ENCODE data around the gene FIG4.
"Not testable (repeated sequence)": the region's sequence is repeated elsewhere in the genome, so short reads cannot be mapped to it uniquely, and the experiment has no call there.

FIG4 gene

GRCh38 chr6:109816452-109817374 is 125.6 kb downstream of the FIG4 start:
- Histone ChIP-seq H3K4me3 (ENCODE audit: low read length in 2 of 2) (no peak overlapping the region), H3K9ac (ENCODE audit: low read length in 2 of 2) (no peak overlapping the region), H3K27ac (ENCODE audit: low read length) (no peak overlapping the region), H3K27me3 (ENCODE audit: control insufficient read depth in 1 of 2, insufficient read depth in 2 of 2, low read length in 2 of 2) (no peaks in the 10 kb centered on the region), H3K4me1 (ENCODE audit: control insufficient read depth, insufficient read depth, low read length) (no peaks in the 10 kb centered on the region), H3K9me3 (ENCODE audit: control insufficient read depth in 2 of 2, low read length in 2 of 2) (no peaks in the 10 kb centered on the region), H3K36me3 (ENCODE audit: control insufficient read depth in 2 of 2, insufficient read depth in 2 of 2, low read length in 2 of 2) (peaks cover 0 to 7% of the 10 kb centered on the region in 2 donors)

- Histone ChIP-seq H3K9ac (ENCODE audit: low read length in 2 of 2) (no peak overlapping the region), H3K9me3 (ENCODE audit: control insufficient read depth in 2 of 2, low read length in 2 of 2) (no peaks in the 10 kb centered on the region), H3K27ac (ENCODE audit: low read length) (no peak overlapping the region), H3K4me1 (ENCODE audit: control insufficient read depth, insufficient read depth, low read length) (no peaks in the 10 kb centered on the region), H3K36me3 (ENCODE audit: control insufficient read depth in 2 of 2, insufficient read depth in 2 of 2, low read length in 2 of 2) (peaks cover 7 to 11% of the 10 kb centered on the region in 2 donors), H3K4me3 (ENCODE audit: low read length in 2 of 2) (no peak overlapping the region), H3K27me3 (ENCODE audit: control insufficient read depth in 1 of 2, insufficient read depth in 2 of 2, low read length in 2 of 2) (no peaks in the 10 kb centered on the region)
Observed at GRCh38 chr6:109820706-109821350, 129.7 kb downstream of the FIG4 start.

- no peaks in the 10 kb centered on the region for H3K27me3 ChIP-seq (ENCODE audit: control insufficient read depth in 1 of 2, insufficient read depth in 2 of 2, low read length in 2 of 2)
- H3K4me3 ChIP-seq (ENCODE audit: low read length in 2 of 2), result no peak overlapping the region
- H3K9ac ChIP-seq (ENCODE audit: low read length in 2 of 2), result no peak overlapping the region
- no peaks in the 10 kb centered on the region for H3K9me3 ChIP-seq (ENCODE audit: control insufficient read depth in 2 of 2, low read length in 2 of 2)
- peaks cover 7 to 12% of the 10 kb centered on the region in 2 donors for H3K36me3 ChIP-seq (ENCODE audit: control insufficient read depth in 2 of 2, insufficient read depth in 2 of 2, low read length in 2 of 2)
- no peak overlapping the region for H3K27ac ChIP-seq (ENCODE audit: low read length)
- H3K4me1 ChIP-seq (ENCODE audit: control insufficient read depth, insufficient read depth, low read length), result no peaks in the 10 kb centered on the region
Observed at GRCh38 chr6:109821428-109821827, 130.3 kb downstream of the FIG4 start.

GRCh38 chr6:109824105-109824504 is 133.0 kb downstream of the FIG4 start:
- peaks cover 7 to 11% of the 10 kb centered on the region in 2 donors for H3K36me3 ChIP-seq (ENCODE audit: control insufficient read depth in 2 of 2, insufficient read depth in 2 of 2, low read length in 2 of 2)
- H3K9me3 ChIP-seq (ENCODE audit: control insufficient read depth in 2 of 2, low read length in 2 of 2), result no peaks in the 10 kb centered on the region
- H3K4me3 ChIP-seq (ENCODE audit: low read length in 2 of 2), result no peak overlapping the region
- no peaks in the 10 kb centered on the region for H3K27me3 ChIP-seq (ENCODE audit: control insufficient read depth in 1 of 2, insufficient read depth in 2 of 2, low read length in 2 of 2)
- H3K4me1 ChIP-seq (ENCODE audit: control insufficient read depth, insufficient read depth, low read length), result no peaks in the 10 kb centered on the region
- no peak overlapping the region for H3K9ac ChIP-seq (ENCODE audit: low read length in 2 of 2)
- H3K27ac ChIP-seq (ENCODE audit: low read length), result no peak overlapping the region

GRCh38 chr6:109826551-109826950 is 135.5 kb downstream of the FIG4 start:
- Histone ChIP-seq H3K9ac (ENCODE audit: low read length in 2 of 2) (no peak overlapping the region), H3K27me3 (ENCODE audit: control insufficient read depth in 1 of 2, insufficient read depth in 2 of 2, low read length in 2 of 2) (no peaks in the 10 kb centered on the region), H3K36me3 (ENCODE audit: control insufficient read depth in 2 of 2, insufficient read depth in 2 of 2, low read length in 2 of 2) (peaks cover 11 to 12% of the 10 kb centered on the region in 2 donors), H3K9me3 (ENCODE audit: control insufficient read depth in 2 of 2, low read length in 2 of 2) (no peaks in the 10 kb centered on the region), H3K27ac (ENCODE audit: low read length) (no peak overlapping the region), H3K4me1 (ENCODE audit: control insufficient read depth, insufficient read depth, low read length) (no peaks in the 10 kb centered on the region), H3K4me3 (ENCODE audit: low read length in 2 of 2) (no peak overlapping the region)

- not testable (repeated sequence) for H3K27ac ChIP-seq (ENCODE audit: low read length); H3K27me3 ChIP-seq (ENCODE audit: control insufficient read depth in 1 of 2, insufficient read depth in 2 of 2, low read length in 2 of 2); H3K9ac ChIP-seq (ENCODE audit: low read length in 2 of 2); H3K4me1 ChIP-seq (ENCODE audit: control insufficient read depth, insufficient read depth, low read length); H3K9me3 ChIP-seq (ENCODE audit: control insufficient read depth in 2 of 2, low read length in 2 of 2); H3K36me3 ChIP-seq (ENCODE audit: control insufficient read depth in 2 of 2, insufficient read depth in 2 of 2, low read length in 2 of 2); H3K4me3 ChIP-seq (ENCODE audit: low read length in 2 of 2)
Observed at GRCh38 chr6:109831352-109831751, 140.3 kb downstream of the FIG4 start.

- Histone ChIP-seq H3K27ac (ENCODE audit: low read length) (no peak overlapping the region), H3K4me1 (ENCODE audit: control insufficient read depth, insufficient read depth, low read length) (no peaks in the 10 kb centered on the region), H3K27me3 (ENCODE audit: control insufficient read depth in 1 of 2, insufficient read depth in 2 of 2, low read length in 2 of 2) (no peaks in the 10 kb centered on the region), H3K36me3 (ENCODE audit: control insufficient read depth in 2 of 2, insufficient read depth in 2 of 2, low read length in 2 of 2) (peaks cover 2 to 4% of the 10 kb centered on the region in 2 donors), H3K9me3 (ENCODE audit: control insufficient read depth in 2 of 2, low read length in 2 of 2) (no peaks in the 10 kb centered on the region), H3K9ac (ENCODE audit: low read length in 2 of 2) (no peak overlapping the region), H3K4me3 (ENCODE audit: low read length in 2 of 2) (no peak overlapping the region)
Observed at GRCh38 chr6:109834131-109834530, 143.0 kb downstream of the FIG4 start.

GRCh38 chr6:109834595-109835437 is 143.7 kb downstream of the FIG4 start:
- Histone ChIP-seq H3K4me1 (ENCODE audit: control insufficient read depth, insufficient read depth, low read length) (no peaks in the 10 kb centered on the region), H3K9me3 (ENCODE audit: control insufficient read depth in 2 of 2, low read length in 2 of 2) (no peaks in the 10 kb centered on the region), H3K27ac (ENCODE audit: low read length) (no peak overlapping the region), H3K27me3 (ENCODE audit: control insufficient read depth in 1 of 2, insufficient read depth in 2 of 2, low read length in 2 of 2) (no peaks in the 10 kb centered on the region), H3K4me3 (ENCODE audit: low read length in 2 of 2) (no peak overlapping the region), H3K36me3 (ENCODE audit: control insufficient read depth in 2 of 2, insufficient read depth in 2 of 2, low read length in 2 of 2) (no peaks in the 10 kb centered on the region), H3K9ac (ENCODE audit: low read length in 2 of 2) (no peak overlapping the region)

- Histone ChIP-seq H3K4me1 (ENCODE audit: control insufficient read depth, insufficient read depth, low read length) (no peaks in the 10 kb centered on the region), H3K27ac (ENCODE audit: low read length) (no peak overlapping the region), H3K27me3 (ENCODE audit: control insufficient read depth in 1 of 2, insufficient read depth in 2 of 2, low read length in 2 of 2) (no peaks in the 10 kb centered on the region), H3K4me3 (ENCODE audit: low read length in 2 of 2) (no peak overlapping the region), H3K36me3 (ENCODE audit: control insufficient read depth in 2 of 2, insufficient read depth in 2 of 2, low read length in 2 of 2) (no peaks in the 10 kb centered on the region), H3K9me3 (ENCODE audit: control insufficient read depth in 2 of 2, low read length in 2 of 2) (no peaks in the 10 kb centered on the region), H3K9ac (ENCODE audit: low read length in 2 of 2) (no peak overlapping the region)
Observed at GRCh38 chr6:109840034-109840433, 148.9 kb downstream of the FIG4 start.

GRCh38 chr6:109840796-109841195 is 149.7 kb downstream of the FIG4 start:
- Histone ChIP-seq H3K27me3 (ENCODE audit: control insufficient read depth in 1 of 2, insufficient read depth in 2 of 2, low read length in 2 of 2) (no peaks in the 10 kb centered on the region), H3K9ac (ENCODE audit: low read length in 2 of 2) (no peak overlapping the region), H3K4me1 (ENCODE audit: control insufficient read depth, insufficient read depth, low read length) (no peaks in the 10 kb centered on the region), H3K36me3 (ENCODE audit: control insufficient read depth in 2 of 2, insufficient read depth in 2 of 2, low read length in 2 of 2) (no peaks in the 10 kb centered on the region), H3K4me3 (ENCODE audit: low read length in 2 of 2) (no peak overlapping the region), H3K27ac (ENCODE audit: low read length) (no peak overlapping the region), H3K9me3 (ENCODE audit: control insufficient read depth in 2 of 2, low read length in 2 of 2) (no peaks in the 10 kb centered on the region)

Measured in stomach smooth muscle (tissue), 2 donors.